ENCODE data around the gene ELMO2.

The ELMO2 gene

DNA sequence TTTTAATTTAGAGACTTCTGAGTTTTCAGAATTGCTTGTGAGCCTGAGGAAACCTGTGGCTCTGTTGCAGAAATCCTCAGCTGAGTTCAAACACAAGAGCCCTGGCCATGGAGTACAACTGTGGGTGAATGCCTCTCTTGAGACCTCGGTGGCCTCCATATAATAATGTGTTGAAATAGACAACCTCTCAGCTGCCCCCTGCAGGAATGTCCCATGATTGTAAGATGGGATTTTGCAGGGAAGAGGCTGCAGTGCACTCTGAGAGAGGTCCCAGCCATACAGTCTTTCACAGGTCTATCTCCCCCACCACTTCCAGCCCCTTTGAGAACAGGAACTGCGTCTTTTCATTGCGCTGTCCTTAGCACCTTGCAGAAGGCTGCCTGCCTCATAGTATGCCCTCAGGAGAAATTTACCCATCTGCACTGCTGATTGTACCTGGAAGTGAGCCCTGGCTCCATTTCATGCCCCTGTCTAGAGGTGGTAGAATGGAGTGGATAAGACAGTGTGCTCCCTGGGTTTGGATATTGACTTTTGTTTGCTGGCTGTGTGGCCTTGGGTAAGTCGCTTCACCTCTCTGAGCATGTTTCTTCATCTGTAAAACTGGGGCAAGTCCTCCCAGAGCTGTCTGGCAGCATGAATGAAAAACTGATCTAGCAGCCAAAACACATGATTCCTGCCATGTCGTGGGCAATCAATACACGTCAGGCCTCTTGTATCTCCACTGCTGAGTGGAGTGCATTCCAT, 81.3 kb downstream of the ELMO2 start:
- FAIRE-seq = no peak
- no peak for DNase-seq (ENCODE audit: insufficient read length)
- no peak for TF ChIP-seq POLR2A (IDR thresholded peaks at IDR 0.05; ENCODE audit: low read depth, low read length)
- no peak for TF ChIP-seq TAF1 (IDR thresholded peaks at IDR 0.05; ENCODE audit: borderline replicate concordance, low read depth, low read length)
- TF ChIP-seq POLR2AphosphoS5 (IDR thresholded peaks at IDR 0.05; ENCODE audit: low read depth, low read length) = no peak

DNA sequence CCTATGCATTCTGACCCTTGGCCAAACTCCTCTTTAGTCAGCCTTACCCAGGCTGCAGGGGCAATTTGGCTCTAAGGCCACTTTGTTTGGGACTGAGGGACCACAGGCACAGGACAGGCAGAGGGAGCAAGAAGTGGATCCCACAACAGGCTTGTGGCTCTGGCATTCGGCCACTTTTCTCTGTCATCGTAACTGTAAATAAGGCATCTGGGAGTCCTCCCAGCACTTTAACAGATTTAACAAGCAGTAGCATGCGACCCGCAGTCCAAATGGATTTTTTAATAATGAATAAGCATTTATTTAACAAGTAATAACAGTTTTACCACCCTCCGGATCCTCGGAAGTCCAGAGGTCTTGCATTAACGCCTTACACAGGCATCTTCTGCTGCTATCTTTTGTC, 82.0 kb downstream of the ELMO2 start:
- TF ChIP-seq POLR2AphosphoS5 (IDR thresholded peaks at IDR 0.05; ENCODE audit: low read depth, low read length) = no peak
- TF ChIP-seq POLR2A (IDR thresholded peaks at IDR 0.05; ENCODE audit: low read depth, low read length) = no peak
- TF ChIP-seq TAF1 (IDR thresholded peaks at IDR 0.05; ENCODE audit: borderline replicate concordance, low read depth, low read length) = no peak
- no peak for DNase-seq (ENCODE audit: insufficient read length)
- no peak for FAIRE-seq

DNA sequence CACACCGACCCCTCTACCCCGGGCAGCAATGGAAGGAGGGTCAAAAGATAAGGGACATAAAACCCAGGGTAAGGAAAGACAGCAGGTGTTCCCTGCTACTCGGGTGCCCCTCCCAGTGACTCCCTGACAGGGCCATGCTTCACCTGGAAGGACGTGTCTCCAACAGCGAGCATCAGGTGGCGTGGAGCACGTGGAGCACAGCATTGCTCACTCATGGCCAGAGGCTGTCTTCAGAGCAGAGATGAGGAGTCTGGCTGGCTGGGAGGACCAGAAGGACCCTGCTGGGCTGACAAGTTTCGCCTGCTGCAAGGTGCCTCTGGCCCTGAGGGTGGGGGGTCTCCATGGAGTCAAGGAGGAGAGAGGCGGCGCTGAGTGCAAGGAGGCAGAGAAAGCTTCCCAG, 82.9 kb downstream of the ELMO2 start:
- TF ChIP-seq POLR2AphosphoS5 (IDR thresholded peaks at IDR 0.05; ENCODE audit: low read depth, low read length) (no peak), POLR2A (IDR thresholded peaks at IDR 0.05; ENCODE audit: low read depth, low read length) (no peak), TAF1 (IDR thresholded peaks at IDR 0.05; ENCODE audit: borderline replicate concordance, low read depth, low read length) (no peak)
- no peak for DNase-seq (ENCODE audit: insufficient read length)
- FAIRE-seq = no peak

DNA sequence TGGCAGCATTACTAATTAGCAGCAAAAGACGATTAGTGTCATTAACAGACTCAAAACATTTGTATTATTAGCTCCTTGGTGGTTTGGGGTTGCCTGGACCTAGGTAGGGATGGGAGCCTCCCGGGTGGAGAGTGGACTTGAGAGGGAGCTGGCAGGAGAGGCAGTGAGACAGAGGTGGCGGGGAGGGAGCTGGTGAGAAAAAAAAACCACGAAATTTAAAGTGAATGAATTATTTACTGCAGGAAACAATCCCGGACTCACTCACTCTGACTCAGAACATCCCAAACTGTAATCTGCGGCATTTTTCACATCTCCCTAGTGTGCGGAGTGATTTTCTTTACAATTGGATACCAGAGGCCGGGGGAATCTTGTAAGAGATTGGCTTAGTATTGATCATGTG, 83.8 kb downstream of the ELMO2 start:
- FAIRE-seq (no peak), DNase-seq (ENCODE audit: insufficient read length) (no peak)
- no peak for TF ChIP-seq POLR2A (IDR thresholded peaks at IDR 0.05; ENCODE audit: low read depth, low read length)
- no peak for TF ChIP-seq TAF1 (IDR thresholded peaks at IDR 0.05; ENCODE audit: borderline replicate concordance, low read depth, low read length)
- no peak for TF ChIP-seq POLR2AphosphoS5 (IDR thresholded peaks at IDR 0.05; ENCODE audit: low read depth, low read length)

DNA sequence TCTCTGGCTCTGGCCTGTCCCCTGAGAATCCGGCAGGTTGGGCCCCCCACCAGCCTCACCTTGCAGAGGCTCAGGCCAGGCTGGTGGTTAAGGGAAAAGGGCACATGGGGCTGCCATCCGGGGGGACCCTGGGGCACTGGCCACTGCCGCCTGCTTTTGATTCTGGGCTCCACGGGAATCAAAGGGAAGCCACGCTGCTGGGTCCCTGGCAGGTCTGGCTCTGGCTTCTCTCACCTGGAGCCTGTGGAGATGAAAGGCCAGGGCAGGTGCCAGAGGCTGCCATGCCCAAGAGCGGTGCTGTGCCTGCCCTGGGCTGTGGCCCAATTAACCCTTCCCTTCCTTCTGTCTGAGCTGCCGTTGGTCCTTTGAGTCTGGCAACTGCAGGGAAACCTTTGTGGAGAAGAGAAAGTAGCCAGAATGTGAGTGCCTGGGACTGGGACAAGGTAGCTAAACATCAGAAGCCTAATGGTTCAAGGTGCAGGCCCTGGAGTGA, 88.7 kb downstream of the ELMO2 start:
- no peak for TF ChIP-seq POLR2AphosphoS5 (IDR thresholded peaks at IDR 0.05; ENCODE audit: low read depth, low read length)
- TF ChIP-seq TAF1 (IDR thresholded peaks at IDR 0.05; ENCODE audit: borderline replicate concordance, low read depth, low read length) = no peak
- TF ChIP-seq POLR2A (IDR thresholded peaks at IDR 0.05; ENCODE audit: low read depth, low read length) = no peak
- DNase-seq (ENCODE audit: insufficient read length) (no peak), FAIRE-seq (no peak)

DNA sequence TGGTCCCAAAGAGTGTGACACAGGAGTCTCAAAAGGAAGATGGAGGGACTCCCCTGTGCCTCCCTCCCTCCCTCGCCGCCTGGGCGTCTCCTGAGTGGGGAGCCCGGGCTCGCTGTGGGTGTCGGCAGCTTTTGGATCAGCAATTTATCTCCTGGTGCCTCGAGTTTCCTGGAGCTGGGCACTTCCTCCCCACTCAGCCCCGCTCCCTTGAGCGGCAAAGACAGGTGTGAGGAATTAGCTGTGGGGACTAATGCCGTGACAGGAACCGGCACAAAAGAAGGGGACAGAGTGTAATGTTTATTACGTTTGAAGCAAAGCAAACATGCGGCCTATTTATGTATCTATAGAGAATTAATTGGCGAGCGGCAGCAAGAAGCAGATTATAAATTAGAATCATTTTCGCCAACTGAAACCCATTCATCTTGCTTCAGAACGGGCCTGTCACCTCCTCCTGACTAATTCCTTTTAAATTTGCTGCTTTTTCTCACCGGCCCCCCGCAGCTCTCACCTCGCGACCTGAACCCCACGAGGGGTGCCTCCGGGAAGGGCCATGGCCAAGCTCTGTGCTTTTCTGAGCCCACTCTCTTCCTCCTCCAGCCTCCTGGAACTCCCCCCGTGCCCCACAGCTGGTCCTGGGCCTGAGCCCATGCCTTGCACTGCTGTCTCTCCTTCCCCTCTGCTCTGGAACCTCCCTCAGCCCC, 89.3 kb downstream of the ELMO2 start:
- no peak for DNase-seq (ENCODE audit: insufficient read length)
- no peak for FAIRE-seq
- TF ChIP-seq TAF1 (IDR thresholded peaks at IDR 0.05; ENCODE audit: borderline replicate concordance, low read depth, low read length) (no peak), POLR2A (IDR thresholded peaks at IDR 0.05; ENCODE audit: low read depth, low read length) (no peak), POLR2AphosphoS5 (IDR thresholded peaks at IDR 0.05; ENCODE audit: low read depth, low read length) (no peak)
